HG03135 (cell line): ENCODE data around the gene CXCL14.

Experiments used
- ATAC-seq: cut with Tn5 transposase; IDR thresholded peaks from one replicate; pipeline ENCODE4 v1.9.1; 2021; ENCODE audit warnings: mild to moderate bottlenecking, moderate library complexity; ENCODE audit not compliant: unreplicated experiment

Gene CXCL14

DNA sequence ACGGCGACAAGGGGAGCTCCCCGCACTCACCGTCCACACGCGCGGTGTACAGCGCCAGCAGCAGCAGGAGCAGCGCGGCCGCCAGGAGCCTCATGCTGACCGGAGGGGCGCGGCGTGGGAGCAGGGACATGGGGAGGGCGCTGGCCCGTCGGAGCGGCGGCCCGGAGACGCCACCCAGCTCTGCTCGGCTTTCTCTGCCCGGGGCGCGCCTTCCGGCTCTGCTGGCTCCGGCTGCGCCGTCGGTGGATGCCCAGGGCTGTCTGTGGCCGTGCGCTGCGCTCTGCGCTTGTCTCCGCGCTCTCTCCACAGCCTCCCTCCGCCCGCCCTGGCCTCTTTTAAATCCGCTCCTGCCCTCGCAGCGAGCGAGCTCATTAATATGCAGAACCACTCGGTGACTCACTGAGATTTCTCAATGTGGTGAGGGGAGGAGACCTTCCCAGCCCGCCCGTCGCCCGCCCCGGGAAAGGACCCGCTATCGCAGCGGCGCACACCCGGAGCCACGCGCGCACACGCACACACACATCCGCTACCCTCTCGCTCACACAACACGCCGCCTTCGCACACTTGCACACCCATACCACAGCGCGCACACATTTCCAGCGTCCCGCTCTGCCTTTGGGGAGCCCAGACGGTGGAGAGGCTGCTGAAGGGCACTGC lies at the start of gene CXCL14:
Gene CXCL14 (minus strand): TSS at position 307 of the 657 bp plus-strand sequence. CDS start 213 bp downstream, at position 94.
- no peak for ATAC-seq

DNA sequence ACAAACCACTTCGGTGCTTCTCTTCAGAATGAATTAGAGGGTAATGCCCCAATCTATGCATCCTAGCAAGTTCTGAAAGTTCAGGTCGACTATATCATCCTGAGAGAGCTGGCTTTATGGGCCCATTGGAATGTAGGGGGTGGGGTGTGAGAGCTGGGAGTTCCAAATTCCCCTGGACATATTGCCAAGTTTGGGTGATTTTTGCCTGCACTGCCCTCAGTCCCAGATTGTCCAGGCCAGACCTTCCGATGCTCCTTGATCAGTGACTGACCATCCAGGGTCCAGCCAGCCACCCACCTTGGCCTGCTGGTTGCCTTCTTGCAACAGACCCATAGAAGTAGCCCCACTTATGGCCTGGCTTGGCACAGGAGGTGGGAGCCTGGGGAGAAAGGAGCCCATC lies 47.8 kb upstream of the CXCL14 start:
- ATAC-seq: no peak

DNA sequence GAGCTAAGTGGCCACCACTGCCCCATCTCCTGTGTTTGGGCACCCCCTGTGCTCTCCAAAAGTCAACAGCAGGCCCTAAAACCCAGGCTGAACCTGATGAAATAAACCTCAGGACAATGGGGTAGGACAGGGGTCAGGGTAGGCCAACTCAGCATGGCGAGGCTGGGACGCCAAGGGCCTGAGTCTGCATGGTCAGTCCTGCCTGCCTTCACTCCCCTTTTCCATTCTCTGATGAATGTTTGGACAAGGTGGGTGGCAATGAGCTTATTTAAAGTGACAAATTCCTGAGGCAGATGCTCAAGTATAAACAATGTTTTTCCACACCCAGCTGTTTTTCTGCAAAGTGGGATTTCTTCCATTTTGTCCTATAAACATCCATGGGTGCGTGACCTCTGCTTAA lies 47.2 kb upstream of the CXCL14 start:
- no peak for ATAC-seq

DNA sequence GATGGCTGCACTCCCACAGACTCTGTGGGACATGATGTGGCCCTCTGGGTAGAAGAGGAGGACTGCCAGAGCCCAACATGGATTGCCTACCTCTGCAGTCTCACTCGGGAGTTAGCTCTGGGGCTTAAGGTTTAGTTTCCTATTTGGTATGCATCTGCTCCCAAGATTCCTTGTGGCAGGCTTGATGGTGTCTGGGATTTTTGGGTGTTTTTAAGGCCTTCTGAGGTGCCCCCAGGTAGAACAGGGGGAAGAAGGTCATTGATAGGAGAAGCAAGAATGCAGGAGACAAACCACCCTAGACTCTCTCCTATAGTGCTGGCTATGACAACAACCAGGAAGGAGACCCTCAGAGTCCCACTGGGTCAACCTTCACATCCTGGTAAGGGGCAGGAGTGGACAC lies 46.7 kb upstream of the CXCL14 start:
- no peak for ATAC-seq

- no peak for ATAC-seq
Measured at GRCh38 chr5:135625061-135625460, 46.3 kb upstream of the CXCL14 start.

GRCh38 chr5:135623186-135623715 lies 44.5 kb upstream of the CXCL14 start:
- ATAC-seq: no peak

- ATAC-seq: no peak
Measured at GRCh38 chr5:135615581-135616260, 36.9 kb upstream of the CXCL14 start.

DNA sequence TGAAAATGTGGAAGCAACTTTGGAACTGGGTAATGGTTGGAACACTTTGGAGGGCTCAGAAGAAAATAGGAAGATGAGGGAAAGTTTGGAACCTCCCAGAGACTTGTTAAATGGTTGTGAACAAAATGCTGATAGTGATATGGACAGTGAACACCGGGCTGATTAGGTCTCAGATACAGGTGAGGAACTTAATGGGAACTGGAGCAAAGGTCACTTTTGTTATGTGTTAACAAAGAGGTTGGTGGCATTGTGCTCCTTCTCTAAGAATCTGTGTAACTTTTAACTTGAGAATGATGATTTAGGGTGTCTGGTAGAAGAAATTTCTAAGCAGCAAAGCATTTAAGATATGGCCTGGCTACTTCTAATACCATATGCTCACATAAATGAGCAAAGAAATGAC lies 36.4 kb upstream of the CXCL14 start:
- no peak for ATAC-seq

GRCh38 chr5:135609981-135610380 lies 31.2 kb upstream of the CXCL14 start:
- ATAC-seq: no peak

GRCh38 chr5:135608761-135609443 lies 30.1 kb upstream of the CXCL14 start:
- ATAC-seq: no peak

DNA sequence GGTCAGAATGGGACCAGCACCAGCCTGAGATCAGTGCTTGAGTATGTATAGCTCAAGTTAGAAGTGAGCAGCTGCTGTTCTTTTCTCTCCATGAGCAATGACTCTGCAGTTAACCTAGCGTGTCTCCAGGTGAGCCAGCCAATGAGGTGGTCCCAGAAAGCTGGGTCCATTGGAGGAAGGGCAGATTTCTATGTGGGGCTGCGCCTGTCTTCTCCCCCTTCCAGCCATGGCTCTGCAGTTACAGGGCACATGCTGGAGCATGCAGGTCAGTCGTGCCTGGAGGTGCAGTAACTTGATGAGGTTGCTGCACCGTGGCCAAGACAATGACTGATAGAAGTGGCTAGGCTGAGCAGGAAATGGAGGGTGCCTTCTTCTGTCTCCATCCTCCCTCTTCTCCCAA lies 29.6 kb upstream of the CXCL14 start:
- ATAC-seq: no peak

GRCh38 chr5:135606431-135606830 lies 27.6 kb upstream of the CXCL14 start:
- no peak for ATAC-seq

DNA sequence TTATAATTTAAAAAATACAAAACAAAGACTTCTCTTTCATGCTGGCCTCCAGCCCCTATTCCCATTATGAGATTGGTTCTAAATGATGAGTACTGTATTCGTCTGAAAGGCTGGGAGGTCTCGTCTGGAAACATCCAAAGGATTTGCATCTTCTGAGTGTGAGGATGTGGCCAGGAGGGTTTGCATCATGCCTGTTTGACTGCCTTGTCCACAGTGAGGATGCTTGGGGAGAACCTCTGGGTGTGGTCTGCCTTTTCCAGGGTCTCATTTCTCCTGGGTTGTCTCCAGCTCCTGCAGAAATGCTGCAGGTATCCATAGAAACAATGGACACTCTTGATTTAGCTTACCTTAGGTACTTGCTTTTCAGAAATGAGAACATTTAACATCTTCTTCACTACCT lies 26.4 kb upstream of the CXCL14 start:
- ATAC-seq: no peak

GRCh38 chr5:135604056-135604455 lies 25.3 kb upstream of the CXCL14 start:
- no peak for ATAC-seq

DNA sequence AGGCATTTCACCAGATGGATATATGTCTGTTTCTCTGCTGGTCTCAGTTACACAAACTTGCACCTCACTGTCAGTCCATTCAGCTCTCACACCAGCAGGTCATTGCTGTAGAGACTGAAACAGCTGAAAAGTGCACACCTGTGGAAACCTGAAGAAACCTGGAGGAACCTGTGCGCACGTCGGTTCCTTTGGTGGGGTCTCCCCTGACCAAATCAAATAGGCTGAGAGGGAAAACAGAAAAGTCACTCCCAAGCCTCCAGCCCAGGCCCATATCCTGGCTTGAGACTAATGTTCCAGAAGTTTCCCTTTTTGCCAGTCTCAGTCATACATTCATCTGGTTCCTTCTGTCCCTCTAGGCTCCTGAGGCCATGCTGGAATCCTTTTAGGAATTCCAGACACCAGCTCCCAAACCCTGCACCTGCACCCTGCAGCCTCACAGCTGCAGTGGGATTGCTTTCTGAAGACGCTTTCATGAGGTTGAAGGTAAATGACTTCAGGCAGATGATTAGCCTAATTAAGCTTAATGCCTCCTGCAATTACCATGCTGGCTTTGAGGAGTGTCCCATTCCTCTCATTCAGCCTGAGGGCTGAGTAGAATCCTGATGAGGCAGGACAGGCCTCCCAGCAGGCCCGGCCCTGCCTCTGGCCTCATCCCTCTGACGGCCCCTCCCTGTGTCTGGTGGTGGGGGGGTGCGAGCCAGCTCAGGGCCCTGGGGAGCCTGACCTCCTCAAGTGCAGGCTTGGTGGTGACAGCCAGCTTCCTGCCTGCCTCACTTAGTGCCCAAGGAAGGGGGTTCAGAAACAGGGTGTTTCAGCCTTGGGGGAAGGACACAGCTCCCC lies 24.3 kb upstream of the CXCL14 start:
- no peak for ATAC-seq

- ATAC-seq: no peak
Measured at GRCh38 chr5:135601466-135601865, 22.7 kb upstream of the CXCL14 start.

DNA sequence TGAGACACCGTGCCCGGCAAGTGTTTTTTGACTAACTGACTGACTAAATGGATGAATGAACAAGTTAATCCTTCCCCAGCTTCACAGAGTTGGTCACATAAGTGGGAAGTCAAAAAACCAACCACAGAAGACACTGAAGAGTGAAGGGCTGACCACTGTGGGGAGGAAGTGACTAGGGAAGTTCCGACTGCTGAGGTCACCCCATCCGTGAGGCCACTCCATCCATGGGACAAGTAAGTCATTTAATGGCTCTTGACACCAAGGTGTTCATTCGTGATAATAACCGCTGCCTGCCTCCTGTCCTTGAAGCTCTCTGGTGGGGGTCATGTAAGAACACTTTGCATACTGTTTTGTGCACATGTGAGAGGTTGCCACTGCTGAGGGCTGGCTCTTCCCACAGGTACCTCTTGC lies 22.2 kb upstream of the CXCL14 start:
- ATAC-seq: no peak

DNA sequence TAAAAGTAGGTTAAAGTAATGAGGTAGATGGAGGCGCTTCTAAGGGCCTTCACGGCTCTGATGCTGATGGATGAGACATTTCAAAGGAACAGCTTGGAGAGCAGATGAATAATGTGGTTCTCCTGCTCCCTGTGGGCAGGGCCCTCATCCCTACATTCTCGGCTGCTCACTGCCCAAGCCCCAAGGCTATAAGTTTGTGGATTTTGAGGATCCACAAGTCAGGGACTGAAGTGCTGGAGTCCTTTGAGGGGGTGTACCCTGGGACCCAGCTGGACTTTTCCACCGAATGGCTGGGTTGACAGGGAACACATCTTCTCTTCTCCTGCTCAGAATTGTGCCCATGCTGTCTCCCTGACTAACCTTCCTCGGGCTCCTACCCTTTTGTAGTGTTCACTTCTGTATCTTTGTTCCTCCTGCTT lies 21.4 kb upstream of the CXCL14 start:
- ATAC-seq: no peak

- no peak for ATAC-seq
Measured at GRCh38 chr5:135599421-135600151, 20.8 kb upstream of the CXCL14 start.

- ATAC-seq: no peak
Measured at GRCh38 chr5:135598691-135599395, 20.1 kb upstream of the CXCL14 start.
